ENCODE measurements around the gene SCOC.
A peak's percentile ranks its signal among the peaks of the same experiment; 100 is the strongest.
"Not testable (repeated sequence)": the region's sequence is repeated elsewhere in the genome, so short reads cannot be mapped to it uniquely, and the experiment has no call there.

The SCOC gene

DNA sequence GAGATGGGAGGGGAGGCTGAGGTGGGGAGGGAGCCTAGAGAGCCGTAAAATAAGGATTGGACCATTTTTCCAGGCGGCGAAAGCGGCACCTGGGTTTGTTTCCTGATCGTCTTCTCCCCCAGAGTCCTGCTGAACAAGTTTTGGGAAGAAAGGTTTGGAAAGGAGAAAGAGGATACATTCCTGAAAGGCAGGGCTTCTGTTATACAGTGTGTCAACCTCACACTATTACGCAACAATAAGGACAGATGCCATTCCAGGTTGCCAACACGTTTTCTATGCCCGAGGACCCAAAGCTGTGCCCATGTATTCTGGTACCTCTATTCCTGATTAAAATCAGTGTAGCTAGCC is 658 bp downstream of the SCOC start:
- TF ChIP-seq CTCF (IDR thresholded peaks at IDR 0.05) = no peak
- Histone ChIP-seq H3K4me3 (peak overlapping the region; percentile 78), H3K27ac (peak overlapping the region; percentile 91 to 96)
- DNase-seq (ENCODE audit: low spot score) = no peak

- no peak for TF ChIP-seq CTCF (IDR thresholded peaks at IDR 0.05)
- H3K27ac ChIP-seq = no peak overlapping the region
Measured at GRCh38 chr4:140382732-140383131, 9.3 kb downstream of the SCOC start.

GRCh38 chr4:140388015-140388414 is 14.6 kb downstream of the SCOC start:
- TF ChIP-seq CTCF (IDR thresholded peaks at IDR 0.05) = no peak
- no peak for DNase-seq (ENCODE audit: low spot score)
- H3K27ac ChIP-seq = no peak overlapping the region
- H3K4me3 ChIP-seq = no peak overlapping the region

More at GRCh38 chr4:140382732-140383131, 9.3 kb downstream of the SCOC start:
- DNase-seq (ENCODE audit: low spot score) = no peak
- no peak overlapping the region for H3K4me3 ChIP-seq

GRCh38 chr4:140395668-140396067 is 22.2 kb downstream of the SCOC start:
- no peak overlapping the region for H3K4me3 ChIP-seq
- TF ChIP-seq CTCF (IDR thresholded peaks at IDR 0.05) = no peak
- DNase-seq (ENCODE audit: low spot score) = no peak
- H3K27ac ChIP-seq = no peak overlapping the region

GRCh38 chr4:140400111-140400510 is 26.7 kb downstream of the SCOC start:
- no peak overlapping the region for H3K4me3 ChIP-seq
- H3K27ac ChIP-seq = no peak overlapping the region
- no peak for TF ChIP-seq CTCF (IDR thresholded peaks at IDR 0.05)
- no peak for DNase-seq (ENCODE audit: low spot score)

DNA sequence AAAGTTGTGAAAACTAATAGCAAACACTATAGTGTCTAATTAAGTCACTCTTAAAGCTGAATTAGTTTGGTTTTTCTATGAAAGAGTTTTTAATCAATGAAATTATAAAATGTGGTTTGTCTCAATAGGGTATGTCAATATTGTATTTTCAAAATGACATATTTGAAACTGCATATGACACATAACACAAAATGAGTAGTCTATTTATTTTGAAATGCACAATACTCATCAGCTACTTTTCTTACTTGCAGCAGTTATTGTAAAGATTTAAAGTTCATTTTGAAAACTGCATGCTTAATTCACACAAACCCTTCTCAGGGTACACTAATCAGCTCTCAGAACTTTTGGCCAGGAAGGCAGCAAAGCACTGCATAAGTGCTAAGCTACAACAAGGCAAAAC is 32.8 kb downstream of the SCOC start:
- no peak for TF ChIP-seq CTCF (IDR thresholded peaks at IDR 0.05)
- Histone ChIP-seq H3K4me3 (no peak overlapping the region), H3K27ac (no peak overlapping the region)
- no peak for DNase-seq (ENCODE audit: low spot score)

- TF ChIP-seq CTCF (IDR thresholded peaks at IDR 0.05) = no peak
- Histone ChIP-seq H3K27ac (no peak overlapping the region), H3K4me3 (no peak overlapping the region)
- DNase-seq (ENCODE audit: low spot score) = no peak
Measured at GRCh38 chr4:140408974-140409373, 35.5 kb downstream of the SCOC start.

DNA sequence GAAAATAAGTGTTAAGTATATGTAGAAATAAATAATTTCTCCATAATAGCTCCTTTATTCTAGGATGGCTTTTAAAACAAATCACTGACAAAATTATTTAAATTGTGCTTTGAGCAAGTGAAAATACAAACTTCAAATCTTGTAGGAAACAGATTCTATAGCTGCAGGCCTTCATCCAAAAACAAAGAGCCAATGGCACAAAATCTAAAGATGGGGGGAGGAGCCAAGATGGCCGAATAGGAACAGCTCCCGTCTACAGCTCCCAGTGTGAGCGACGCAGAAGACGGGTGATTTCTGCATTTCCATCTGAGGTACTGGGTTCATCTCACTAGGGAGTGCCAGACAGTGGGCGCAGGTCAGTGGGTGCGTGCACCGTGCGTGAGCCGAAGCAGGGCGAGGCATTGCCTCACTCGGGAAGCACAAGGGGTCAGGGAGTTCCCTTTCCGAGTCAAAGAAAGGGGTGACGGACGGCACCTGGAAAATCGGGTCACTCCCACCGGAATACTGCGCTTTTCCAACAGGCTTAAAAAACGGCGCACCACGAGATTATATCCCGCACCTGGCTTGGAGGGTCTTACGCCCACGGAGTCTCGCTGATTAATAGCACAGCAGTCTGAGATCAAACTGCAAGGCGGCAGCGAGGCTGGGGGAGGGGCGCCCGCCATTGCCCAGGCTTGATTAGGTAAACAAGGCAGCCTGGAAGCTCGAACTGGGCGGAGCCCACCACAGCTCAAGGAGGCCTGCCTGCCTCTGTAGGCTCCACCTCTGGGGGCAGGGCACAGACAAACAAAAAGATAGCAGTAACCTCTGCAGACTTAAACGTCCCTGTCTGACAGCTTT is 39.9 kb downstream of the SCOC start:
- not testable (repeated sequence) for H3K27ac ChIP-seq; DNase-seq (ENCODE audit: low spot score); H3K4me3 ChIP-seq
